Stimulated activated CD8-positive, alpha-beta memory T cell treated with anti-CD3 and anti-CD28 coated beads, Interleukin-2, amount 100 ng/mL, for 48 hours (primary cell): ENCODE measurements around the gene ELK4.

ENCODE experiments used
- DNase-seq, 2 donors: peaks; one replicate each; pipeline ENCODE4 v3.0.0-alpha.2; 2020; ENCODE audit warnings: low read depth in 2 of 2

The ELK4 gene

GRCh38 chr1:205563927-205564441, 67.8 kb downstream of the ELK4 start:
- no peak for DNase-seq

DNA sequence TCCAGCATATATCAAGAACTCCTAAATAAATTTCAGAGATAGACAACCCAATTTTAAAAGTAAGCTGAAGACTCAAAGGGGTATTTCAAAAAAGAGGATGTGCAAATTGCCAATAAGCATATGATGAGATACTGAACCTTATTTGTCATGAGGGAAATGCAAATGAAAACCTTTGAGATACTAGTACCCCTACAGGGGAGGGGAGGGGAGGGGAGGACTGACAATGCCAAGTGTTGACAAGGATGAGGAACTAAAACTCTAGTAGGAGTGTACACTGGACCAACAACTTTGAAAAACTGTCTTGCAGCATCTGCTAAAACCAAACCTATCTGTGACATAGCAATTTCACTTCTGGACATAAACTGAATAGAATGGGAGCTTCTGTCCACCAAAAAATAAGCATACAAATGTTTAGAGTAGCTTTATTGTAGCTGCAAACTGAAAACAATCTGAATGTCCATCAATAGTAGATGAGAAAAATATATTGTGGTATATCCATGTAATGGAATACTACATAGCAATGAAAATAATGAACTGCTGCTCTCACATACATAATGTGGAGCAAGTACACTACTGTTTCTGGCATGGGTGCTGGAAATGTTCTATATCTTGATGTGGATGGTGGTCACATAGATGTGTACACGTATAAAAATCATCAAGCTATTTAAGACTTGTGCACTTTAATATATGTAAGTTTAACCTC, 70.2 kb downstream of the ELK4 start:
- no peak for DNase-seq
